Measurements from ENCODE around the gene TESK2.
"Not testable (repeated sequence)": the region's sequence is repeated elsewhere in the genome, so short reads cannot be mapped to it uniquely, and the experiment has no call there.

The TESK2 gene

GRCh38 chr1:45518910-45519309 lies 27.9 kb upstream of the TESK2 start:
- H3K4me3 ChIP-seq (ENCODE audit: low read depth in 1 of 2, low read length in 1 of 2): no peak overlapping the region
- H3K4me1 ChIP-seq (ENCODE audit: control insufficient read depth in 1 of 2, insufficient read depth in 1 of 2, low read depth in 1 of 2, low read length in 1 of 2): peaks cover 15 to 18% of the 10 kb centered on the region in 2 experiments
- no peak for TF ChIP-seq CTCF (IDR thresholded peaks at IDR 0.05)
- H3K9me3 ChIP-seq: no peaks in the 10 kb centered on the region
- peaks cover 55% of the 10 kb centered on the region for H3K27me3 ChIP-seq
- no peak overlapping the region for H3K27ac ChIP-seq
- no peaks in the 10 kb centered on the region for H3K36me3 ChIP-seq

GRCh38 chr1:45518366-45518765 lies 27.4 kb upstream of the TESK2 start:
- Histone ChIP-seq H3K27me3 (peaks cover 49% of the 10 kb centered on the region), H3K4me1 (ENCODE audit: control insufficient read depth in 1 of 2, insufficient read depth in 1 of 2, low read depth in 1 of 2, low read length in 1 of 2) (peaks cover 15 to 18% of the 10 kb centered on the region in 2 experiments)
- not testable (repeated sequence) for H3K4me3 ChIP-seq (ENCODE audit: low read depth in 1 of 2, low read length in 1 of 2); H3K27ac ChIP-seq; H3K9me3 ChIP-seq; H3K36me3 ChIP-seq

- H3K36me3 ChIP-seq: no peaks in the 10 kb centered on the region
- H3K27me3 ChIP-seq: peaks cover 30% of the 10 kb centered on the region
- H3K27ac ChIP-seq: no peak overlapping the region
- TF ChIP-seq CTCF (IDR thresholded peaks at IDR 0.05): no peak
- H3K4me3 ChIP-seq (ENCODE audit: low read depth in 1 of 2, low read length in 1 of 2): no peak overlapping the region
- no peaks in the 10 kb centered on the region for H3K9me3 ChIP-seq
- peaks cover 9% of the 10 kb centered on the region in 2 experiments for H3K4me1 ChIP-seq (ENCODE audit: control insufficient read depth in 1 of 2, insufficient read depth in 1 of 2, low read depth in 1 of 2, low read length in 1 of 2)
Measured at GRCh38 chr1:45516465-45516864, 25.5 kb upstream of the TESK2 start.

- no peak for TF ChIP-seq CTCF (IDR thresholded peaks at IDR 0.05)
- Histone ChIP-seq H3K9me3 (no peaks in the 10 kb centered on the region), H3K4me3 (ENCODE audit: low read depth in 1 of 2, low read length in 1 of 2) (no peak overlapping the region), H3K27ac (no peak overlapping the region), H3K27me3 (peaks cover 26% of the 10 kb centered on the region), H3K36me3 (no peaks in the 10 kb centered on the region), H3K4me1 (ENCODE audit: control insufficient read depth in 1 of 2, insufficient read depth in 1 of 2, low read depth in 1 of 2, low read length in 1 of 2) (peaks cover 4 to 5% of the 10 kb centered on the region in 2 experiments)
Measured at GRCh38 chr1:45516036-45516435, 25.1 kb upstream of the TESK2 start.

- not testable (repeated sequence) for H3K36me3 ChIP-seq; H3K4me1 ChIP-seq (ENCODE audit: control insufficient read depth in 1 of 2, insufficient read depth in 1 of 2, low read depth in 1 of 2, low read length in 1 of 2); H3K4me3 ChIP-seq (ENCODE audit: low read depth in 1 of 2, low read length in 1 of 2); H3K27me3 ChIP-seq; H3K9me3 ChIP-seq; H3K27ac ChIP-seq
Measured at GRCh38 chr1:45513532-45514260, 22.7 kb upstream of the TESK2 start.

- peak; percentile 34 for TF ChIP-seq CTCF (IDR thresholded peaks at IDR 0.05)
- no peak overlapping the region for H3K27ac ChIP-seq
- H3K27me3 ChIP-seq: no peaks in the 10 kb centered on the region
- no peak overlapping the region for H3K4me3 ChIP-seq (ENCODE audit: low read depth in 1 of 2, low read length in 1 of 2)
- no peaks in the 10 kb centered on the region for H3K9me3 ChIP-seq
- no peaks in the 10 kb centered on the region for H3K36me3 ChIP-seq
- no peaks in the 10 kb centered on the region for H3K4me1 ChIP-seq (ENCODE audit: control insufficient read depth in 1 of 2, insufficient read depth in 1 of 2, low read depth in 1 of 2, low read length in 1 of 2)
Measured at GRCh38 chr1:45512641-45513054, 21.7 kb upstream of the TESK2 start.

Measured in neutrophil (primary cell).